ENCODE data around the gene TRNAU1AP.

DNA sequence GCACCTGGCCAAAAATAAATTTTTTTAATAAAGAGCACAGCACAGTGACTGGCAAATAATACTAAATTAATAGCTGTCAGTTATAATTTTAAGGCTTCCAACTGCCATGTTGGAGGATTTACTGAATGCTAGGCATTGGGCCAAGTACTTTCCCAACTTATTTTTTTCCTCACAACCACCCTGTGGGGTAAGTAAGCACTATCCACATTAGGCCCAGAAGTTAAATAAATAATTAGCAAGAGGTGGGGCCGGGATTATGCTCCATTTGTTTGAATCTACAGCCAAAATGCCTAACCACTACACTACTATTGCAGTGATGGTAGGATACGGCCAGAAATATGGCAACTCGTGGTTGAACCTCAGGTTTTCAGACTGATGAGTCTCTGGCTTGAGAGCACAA is 4.6 kb upstream of the TRNAU1AP start:
- TF ChIP-seq EZH2 (IDR thresholded peaks at IDR 0.05) (no peak), FOXP2 (optimal IDR thresholded peaks at IDR 0.05; ENCODE audit: control extremely low read depth, extremely low read length, insufficient read depth) (no peak), POLR2AphosphoS5 (IDR thresholded peaks at IDR 0.05; ENCODE audit: borderline replicate concordance, low read depth, low read length) (no peak)

Data from SK-N-MC (cell line).